NT2/D1 (cell line): ENCODE results near the gene TEAD1.

Experiments used
- DNase-seq: peaks from one replicate; pipeline ENCODE4 v3.0.0-alpha.2; 2011; ENCODE audit warnings: low read depth, low spot score
- H3K27me3 ChIP-seq: 2 replicates; pipeline ENCODE4 v1.6.0; 2011; ENCODE audit warnings: mild to moderate bottlenecking; ENCODE audit not compliant: insufficient read length, insufficient read depth
- H3K36me3 ChIP-seq: 2 replicates; pipeline ENCODE4 v1.6.1; 2011; ENCODE audit warnings: mild to moderate bottlenecking, low read length, mixed read lengths; ENCODE audit not compliant: insufficient read depth, insufficient read length
- H3K4me1 ChIP-seq: 2 replicates; pipeline ENCODE4 v1.5.1; 2011; ENCODE audit not compliant: insufficient read depth, insufficient read length
- H3K4me3 ChIP-seq: 2 replicates; pipeline ENCODE4 v1.5.1; 2011; ENCODE audit warnings: low read depth; ENCODE audit not compliant: insufficient read length
- H3K9ac ChIP-seq: 2 replicates; pipeline ENCODE4 v1.6.0; 2011; ENCODE audit warnings: low read depth; ENCODE audit not compliant: insufficient read length
- H3K9me3 ChIP-seq: 2 replicates; pipeline ENCODE4 v1.5.1; 2011; ENCODE audit warnings: mild to moderate bottlenecking, low read length; ENCODE audit not compliant: insufficient read depth
- SUZ12 ChIP-seq: IDR thresholded peaks from 2 replicates; pipeline ENCODE4 v1.6.1; 2011; ENCODE audit not compliant: insufficient read length, insufficient read depth; ENCODE audit errors: extremely low read depth
- YY1 ChIP-seq: IDR thresholded peaks from 2 replicates; pipeline ENCODE4 v1.6.1; 2011; ENCODE audit not compliant: insufficient read length, insufficient read depth
- ZNF274 ChIP-seq: IDR thresholded peaks from 2 replicates; pipeline ENCODE4 v1.6.1; 2011; ENCODE audit warnings: mild to moderate bottlenecking, low read depth, low read length

The TEAD1 gene

GRCh38 chr11:12712132-12712531 lies 37.9 kb downstream of the TEAD1 start:
- Histone ChIP-seq H3K4me3 (no peak overlapping the region), H3K9me3 (no peaks in the 10 kb centered on the region), H3K36me3 (peaks cover 20% of the 10 kb centered on the region), H3K27me3 (no peaks in the 10 kb centered on the region), H3K4me1 (peaks cover 2% of the 10 kb centered on the region), H3K9ac (no peak overlapping the region)
- no peak for DNase-seq
- TF ChIP-seq YY1, result no peak

DNA sequence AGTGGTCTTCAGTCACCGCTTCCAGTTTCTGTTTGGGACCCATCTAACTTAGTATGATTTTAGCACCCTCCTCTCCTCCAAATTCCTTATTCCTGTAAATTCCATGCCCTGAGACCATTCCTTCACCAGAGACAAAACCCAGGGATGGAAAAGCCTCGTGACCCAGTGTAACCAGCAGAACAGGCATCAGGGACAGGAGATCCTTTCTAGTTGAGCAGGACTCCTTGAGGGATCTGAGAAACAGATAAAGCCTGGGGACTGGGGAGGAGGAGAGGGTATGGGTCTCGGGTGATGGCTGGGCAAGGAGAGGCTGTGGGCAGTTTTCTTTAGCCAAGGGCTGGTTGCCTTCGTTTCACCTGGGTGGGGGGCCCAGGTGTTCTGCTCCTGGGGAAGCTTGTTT lies 40.9 kb downstream of the TEAD1 start:
- DNase-seq, result no peak
- Histone ChIP-seq H3K9me3 (no peaks in the 10 kb centered on the region), H3K4me1 (peaks cover 2% of the 10 kb centered on the region), H3K4me3 (no peak overlapping the region), H3K36me3 (peaks cover 16% of the 10 kb centered on the region), H3K27me3 (no peaks in the 10 kb centered on the region), H3K9ac (no peak overlapping the region)
- TF ChIP-seq YY1 (no peak), ZNF274 (no peak), SUZ12 (no peak)

GRCh38 chr11:12715941-12716340 lies 41.7 kb downstream of the TEAD1 start:
- H3K4me3 ChIP-seq, result no peak overlapping the region
- DNase-seq, result no peak
- H3K4me1 ChIP-seq, result peaks cover 2% of the 10 kb centered on the region
- H3K27me3 ChIP-seq, result no peaks in the 10 kb centered on the region
- TF ChIP-seq SUZ12 (no peak), YY1 (no peak), ZNF274 (no peak)
- H3K36me3 ChIP-seq, result peaks cover 16% of the 10 kb centered on the region
- H3K9ac ChIP-seq, result no peak overlapping the region
- H3K9me3 ChIP-seq, result no peaks in the 10 kb centered on the region

DNA sequence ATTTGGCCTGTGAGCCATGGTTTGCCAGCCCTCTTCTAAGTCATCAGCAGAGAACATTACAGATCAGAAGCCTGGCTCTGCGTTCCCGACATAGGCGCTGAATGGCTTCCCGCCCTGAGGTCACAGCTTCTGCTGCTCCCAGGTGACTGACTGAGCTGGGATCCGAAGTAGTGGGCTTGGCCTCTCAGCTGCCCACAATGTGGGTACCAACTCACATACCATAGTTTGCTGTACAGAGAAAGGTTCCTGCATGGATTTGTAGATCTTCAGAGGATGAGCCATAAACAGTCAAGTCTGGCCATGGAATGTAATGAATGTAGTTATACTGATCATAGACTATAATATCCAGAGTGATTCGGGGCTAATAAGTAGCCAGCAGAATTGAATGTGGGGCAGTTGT lies 42.6 kb downstream of the TEAD1 start:
- Histone ChIP-seq H3K4me3 (no peak overlapping the region), H3K27me3 (no peaks in the 10 kb centered on the region), H3K9ac (no peak overlapping the region), H3K4me1 (peaks cover 2% of the 10 kb centered on the region), H3K9me3 (no peaks in the 10 kb centered on the region), H3K36me3 (peaks cover 16% of the 10 kb centered on the region)
- DNase-seq, result no peak
- TF ChIP-seq YY1, result no peak
- no peak for TF ChIP-seq ZNF274
- no peak for TF ChIP-seq SUZ12

GRCh38 chr11:12717851-12718291 lies 43.6 kb downstream of the TEAD1 start:
- DNase-seq, result no peak
- no peak overlapping the region for H3K4me3 ChIP-seq
- no peaks in the 10 kb centered on the region for H3K27me3 ChIP-seq
- peaks cover 21% of the 10 kb centered on the region for H3K36me3 ChIP-seq
- no peak overlapping the region for H3K9ac ChIP-seq
- no peaks in the 10 kb centered on the region for H3K9me3 ChIP-seq
- H3K4me1 ChIP-seq, result peaks cover 2% of the 10 kb centered on the region
- TF ChIP-seq SUZ12, result no peak
- TF ChIP-seq YY1, result no peak
- TF ChIP-seq ZNF274, result no peak

- TF ChIP-seq YY1 (no peak), ZNF274 (no peak), SUZ12 (no peak)
- no peak overlapping the region for H3K9ac ChIP-seq
- H3K36me3 ChIP-seq, result peaks cover 21% of the 10 kb centered on the region
- no peaks in the 10 kb centered on the region for H3K27me3 ChIP-seq
- H3K4me1 ChIP-seq, result no peaks in the 10 kb centered on the region
- no peak overlapping the region for H3K4me3 ChIP-seq
- DNase-seq, result no peak
- no peaks in the 10 kb centered on the region for H3K9me3 ChIP-seq
These were observed 45.0 kb downstream of the TEAD1 start for GRCh38 chr11:12719221-12719620.

DNA sequence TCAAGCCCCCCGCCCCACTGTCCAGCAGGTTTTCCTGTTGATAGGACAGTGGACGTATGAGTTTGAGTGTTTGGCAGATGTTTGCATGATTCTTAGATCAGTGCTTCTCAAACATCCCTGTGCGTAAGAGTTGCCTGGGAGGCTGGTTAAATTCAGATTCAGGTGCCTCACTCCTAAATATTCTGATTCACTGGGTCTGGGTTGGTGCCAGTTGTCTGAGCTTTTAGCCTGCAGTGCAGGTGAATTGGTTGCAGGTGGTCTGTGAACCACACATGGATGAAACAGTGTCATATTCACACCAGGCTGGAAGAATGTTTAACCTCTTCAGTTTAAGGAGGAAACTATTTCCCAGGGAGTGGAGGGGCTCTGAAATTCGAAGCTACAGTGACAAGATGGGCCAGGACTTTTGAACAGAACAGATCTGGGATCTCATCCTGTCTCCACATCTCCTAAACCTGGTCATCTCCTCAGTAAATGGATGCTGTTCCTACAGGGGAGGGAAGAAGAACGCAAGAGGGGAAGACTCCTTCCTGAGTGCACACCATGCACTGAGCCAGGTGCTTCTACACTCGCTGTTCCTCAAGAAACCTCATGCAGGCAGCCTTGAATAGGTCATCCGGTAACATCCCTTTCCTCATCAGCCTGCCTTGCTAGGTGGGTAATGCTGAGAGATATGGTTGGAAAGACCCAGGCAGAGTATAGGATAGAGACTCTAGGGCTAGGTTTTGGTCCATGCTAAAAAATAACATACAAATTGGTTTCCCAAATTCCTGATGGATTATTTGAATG lies 47.8 kb downstream of the TEAD1 start:
- H3K27me3 ChIP-seq, result no peaks in the 10 kb centered on the region
- H3K9ac ChIP-seq, result no peak overlapping the region
- no peaks in the 10 kb centered on the region for H3K4me1 ChIP-seq
- H3K36me3 ChIP-seq, result peaks cover 10% of the 10 kb centered on the region
- DNase-seq, result no peak
- TF ChIP-seq SUZ12, result no peak
- H3K9me3 ChIP-seq, result no peaks in the 10 kb centered on the region
- H3K4me3 ChIP-seq, result no peak overlapping the region
